ENCODE data around the gene TLR9. TPM values are rescaled to one million over a fixed set of nuclear protein-coding genes. Genes with fewer than 3 reads are reported as not detected.

The TLR9 gene
- polyA plus RNA-seq, 1 of the 3 experiments (the other 2 are of a cell fraction) = 0.12 TPM

GRCh38 chr3:52204337-52205073, 20.9 kb downstream of the TLR9 start:
- Histone ChIP-seq H3K9me2 (no peaks in the 10 kb centered on the region), H3K36me3 (replicated peaks in 1 of 2; ENCODE audit: control insufficient read depth in 1 of 2, insufficient read depth in 2 of 2, low read length in 1 of 2) (peaks cover 73 to 89% of the 10 kb centered on the region in 2 experiments), H4K20me1 (ENCODE audit: insufficient read depth) (no peaks in the 10 kb centered on the region), H3K9me3 (no peaks in the 10 kb centered on the region), H3K27me3 (ENCODE audit: insufficient read depth) (no peaks in the 10 kb centered on the region), H3K27ac (ENCODE audit: low read depth in 2 of 2, low read length in 1 of 2) (no peak overlapping the region), H3K4me1 (ENCODE audit: control insufficient read depth in 1 of 2, insufficient read depth in 2 of 2, low read depth in 1 of 2, low read length in 1 of 2) (no peaks in the 10 kb centered on the region), H2AFZ (ENCODE audit: low read depth) (no peak overlapping the region), H3K4me3 (ENCODE audit: low read depth in 2 of 2, low read length in 1 of 2) (no peak overlapping the region), H3K79me2 (ENCODE audit: insufficient read depth) (peaks cover 18% of the 10 kb centered on the region), H3F3A (replicated peaks; ENCODE audit: insufficient read depth) (no peaks in the 10 kb centered on the region), H3K9ac (no peak overlapping the region), H3K4me2 (no peak overlapping the region)
- no peak for DNase-seq
- WGBS (ENCODE audit: low lambda C conversion rate) = 88% methylated on average over 10 of the region's 10 CpGs
- POLR2A ChIA-PET = interaction anchor here (0.6 kb wide), 1 partner anchor 46 kb away, joined by 10 read pairs; no protein-coding TSS in a partner anchor
- CTCF ChIA-PET = interaction anchor here (1.5 to 4.2 kb wide), 3 partner anchors 16 to 50 kb away, joined by 3 to 23 read pairs (median 3); no protein-coding TSS in a partner anchor
- no peak for TF ChIP-seq USF1 (IDR thresholded peaks at IDR 0.05; ENCODE audit: borderline replicate concordance, low read depth)
- no peak for TF ChIP-seq CTCF (IDR thresholded peaks at IDR 0.05)
- TF ChIP-seq GATA2 (CRISPR knock-in tag; IDR thresholded peaks at IDR 0.05) = no peak
- TF ChIP-seq NFIC (IDR thresholded peaks at IDR 0.05; ENCODE audit: borderline replicate concordance) = no peak
- TF ChIP-seq EP300 (IDR thresholded peaks at IDR 0.05; ENCODE audit: borderline replicate concordance in 1 of 2, low read depth in 1 of 2, low read length in 1 of 2) = no peak
- TF ChIP-seq FOSL2 (IDR thresholded peaks at IDR 0.05; ENCODE audit: borderline replicate concordance, low read depth) = no peak
- TF ChIP-seq REST (IDR thresholded peaks at IDR 0.05; ENCODE audit: low read depth, low read length) = no peak
- no peak for TF ChIP-seq USF2 (IDR thresholded peaks at IDR 0.05; ENCODE audit: borderline replicate concordance, low read depth, low read length)
- no peak for TF ChIP-seq MAX (IDR thresholded peaks at IDR 0.05; ENCODE audit: low read depth)
- no peak for TF ChIP-seq RAD21 (IDR thresholded peaks at IDR 0.05; ENCODE audit: low read length)
- TF ChIP-seq FOXJ3 (CRISPR knock-in tag; IDR thresholded peaks at IDR 0.05) = no peak
- no peak for TF ChIP-seq SIN3A (IDR thresholded peaks at IDR 0.05; ENCODE audit: borderline replicate concordance, low read depth, low read length)
- no peak for TF ChIP-seq SMC3 (IDR thresholded peaks at IDR 0.05; ENCODE audit: low read depth, low read length)
- no peak for TF ChIP-seq RCOR1 (IDR thresholded peaks at IDR 0.05; ENCODE audit: low read length)
- TF ChIP-seq TEAD4 (IDR thresholded peaks at IDR 0.05; ENCODE audit: borderline replicate concordance, insufficient read depth) = no peak
- TF ChIP-seq RFX5 (IDR thresholded peaks at IDR 0.05; ENCODE audit: low read length) = no peak
